Measurements from ENCODE around the gene VIT.

VIT gene

DNA sequence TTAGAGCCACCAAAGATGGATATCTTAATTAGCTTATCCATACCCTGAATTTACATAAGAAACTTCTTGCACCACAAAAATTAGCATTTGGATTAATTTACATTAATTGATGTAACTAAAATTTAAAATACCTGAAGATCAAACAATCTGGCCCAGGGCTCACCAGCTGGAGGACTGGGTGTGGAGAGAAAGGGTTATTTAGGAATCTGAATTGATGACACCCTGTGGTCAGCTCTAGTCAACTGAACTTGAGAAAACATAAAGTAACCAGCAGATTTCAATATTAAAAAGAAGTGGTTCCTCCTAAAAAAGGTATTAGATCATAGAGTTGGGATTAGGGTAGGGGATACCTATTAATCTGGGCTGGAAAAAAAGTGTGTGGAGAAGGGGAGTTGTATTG, 147.3 kb downstream of the VIT start:
- no peak overlapping the region for H3K27ac ChIP-seq
- TF ChIP-seq, protein P1, sequence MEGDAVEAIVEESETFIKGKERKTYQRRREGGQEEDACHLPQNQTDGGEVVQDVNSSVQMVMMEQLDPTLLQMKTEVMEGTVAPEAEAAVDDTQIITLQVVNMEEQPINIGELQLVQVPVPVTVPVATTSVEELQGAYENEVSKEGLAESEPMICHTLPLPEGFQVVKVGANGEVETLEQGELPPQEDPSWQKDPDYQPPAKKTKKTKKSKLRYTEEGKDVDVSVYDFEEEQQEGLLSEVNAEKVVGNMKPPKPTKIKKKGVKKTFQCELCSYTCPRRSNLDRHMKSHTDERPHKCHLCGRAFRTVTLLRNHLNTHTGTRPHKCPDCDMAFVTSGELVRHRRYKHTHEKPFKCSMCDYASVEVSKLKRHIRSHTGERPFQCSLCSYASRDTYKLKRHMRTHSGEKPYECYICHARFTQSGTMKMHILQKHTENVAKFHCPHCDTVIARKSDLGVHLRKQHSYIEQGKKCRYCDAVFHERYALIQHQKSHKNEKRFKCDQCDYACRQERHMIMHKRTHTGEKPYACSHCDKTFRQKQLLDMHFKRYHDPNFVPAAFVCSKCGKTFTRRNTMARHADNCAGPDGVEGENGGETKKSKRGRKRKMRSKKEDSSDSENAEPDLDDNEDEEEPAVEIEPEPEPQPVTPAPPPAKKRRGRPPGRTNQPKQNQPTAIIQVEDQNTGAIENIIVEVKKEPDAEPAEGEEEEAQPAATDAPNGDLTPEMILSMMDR (IDR thresholded peaks at IDR 0.05) = no peak
- no peak for TF ChIP-seq ZFX (IDR thresholded peaks at IDR 0.05; ENCODE audit: borderline replicate concordance)

DNA sequence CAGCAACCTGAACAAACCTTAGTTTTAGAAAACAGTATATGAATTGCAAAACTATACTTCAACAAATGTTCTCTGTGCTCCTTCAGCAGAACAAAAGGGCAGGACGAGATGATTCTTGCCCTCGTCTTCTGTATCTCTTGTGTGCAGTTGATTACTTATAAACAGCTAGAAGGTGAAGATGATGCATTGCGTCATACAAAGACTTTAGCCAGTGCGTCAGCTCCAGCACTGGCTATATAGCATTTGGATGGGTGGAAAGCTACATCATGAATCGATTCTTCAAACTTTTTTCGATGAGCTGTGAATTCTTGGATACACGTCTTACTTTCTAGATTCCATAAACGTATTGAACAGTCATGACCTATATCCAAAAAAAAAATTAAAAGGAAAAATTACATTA, 152.8 kb downstream of the VIT start:
- TF ChIP-seq, protein P1 (IDR thresholded peaks at IDR 0.05) = no peak
- TF ChIP-seq ZFX (IDR thresholded peaks at IDR 0.05; ENCODE audit: borderline replicate concordance) = no peak
- H3K27ac ChIP-seq = no peak overlapping the region

DNA sequence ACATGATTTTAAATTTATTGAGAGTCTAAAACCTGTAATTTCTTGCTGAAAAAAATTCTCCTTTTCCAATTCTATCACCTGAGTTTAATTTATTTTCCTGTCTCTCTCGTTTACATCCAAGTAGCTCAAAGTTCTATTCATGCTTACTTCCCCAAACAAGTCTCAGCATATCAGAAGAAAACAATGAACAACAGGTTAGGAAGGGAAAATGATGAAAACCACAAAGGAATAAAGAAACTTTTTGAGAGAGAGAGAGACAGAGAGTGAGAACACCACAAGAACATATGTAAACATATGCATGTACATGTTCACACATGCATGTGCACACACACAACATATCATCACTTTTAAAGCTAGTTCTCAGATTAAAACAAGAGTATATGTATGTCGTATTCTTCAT, 157.7 kb downstream of the VIT start:
- no peak overlapping the region for H3K27ac ChIP-seq
- TF ChIP-seq, protein P1 (IDR thresholded peaks at IDR 0.05) = no peak
- TF ChIP-seq ZFX (IDR thresholded peaks at IDR 0.05; ENCODE audit: borderline replicate concordance) = no peak

DNA sequence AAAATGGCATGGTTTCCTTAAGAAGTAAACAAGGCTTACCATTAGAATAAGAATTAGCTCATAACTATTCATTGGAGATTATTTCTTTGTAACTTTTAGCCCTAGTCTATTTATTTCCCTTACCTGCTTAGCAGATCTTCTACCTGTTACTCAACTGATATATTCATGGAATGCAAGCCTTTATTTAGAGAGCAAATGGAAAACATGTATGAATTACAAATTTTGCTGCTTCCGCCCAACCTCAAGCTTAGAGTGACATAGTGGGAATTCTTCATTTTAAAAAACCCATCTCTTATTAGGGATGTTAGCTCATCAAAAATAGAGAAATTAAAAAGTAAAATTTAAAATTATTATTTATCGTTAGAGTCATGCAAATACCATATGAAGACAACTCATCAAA, 158.9 kb downstream of the VIT start:
- TF ChIP-seq ZFX (IDR thresholded peaks at IDR 0.05; ENCODE audit: borderline replicate concordance) = no peak
- TF ChIP-seq, protein P1 (IDR thresholded peaks at IDR 0.05) = no peak
- H3K27ac ChIP-seq = no peak overlapping the region

DNA sequence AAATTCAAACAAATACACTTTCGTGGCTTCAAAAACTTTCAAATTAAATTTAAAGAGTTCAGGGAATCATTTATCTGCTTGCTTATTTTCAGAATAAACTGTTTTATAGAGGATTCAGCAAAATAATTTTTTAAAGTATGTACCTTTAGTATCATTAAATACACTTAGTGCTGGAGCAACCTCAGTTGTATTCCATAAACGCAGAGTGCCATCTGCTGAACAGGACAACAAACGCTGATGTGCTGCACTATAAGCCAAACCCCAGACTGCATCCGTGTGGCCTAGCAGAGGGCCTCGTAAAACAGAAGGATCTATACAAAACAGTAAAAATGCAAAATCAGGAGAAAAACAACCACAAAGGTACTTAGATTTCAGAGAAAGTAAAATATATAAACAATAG, 161.2 kb downstream of the VIT start:
- TF ChIP-seq ZFX (IDR thresholded peaks at IDR 0.05; ENCODE audit: borderline replicate concordance) = no peak
- TF ChIP-seq, protein P1 (IDR thresholded peaks at IDR 0.05) = 0 out of 2 replicates have a peak, but pooled peaks have one; percentile 10
- H3K27ac ChIP-seq = no peak overlapping the region

DNA sequence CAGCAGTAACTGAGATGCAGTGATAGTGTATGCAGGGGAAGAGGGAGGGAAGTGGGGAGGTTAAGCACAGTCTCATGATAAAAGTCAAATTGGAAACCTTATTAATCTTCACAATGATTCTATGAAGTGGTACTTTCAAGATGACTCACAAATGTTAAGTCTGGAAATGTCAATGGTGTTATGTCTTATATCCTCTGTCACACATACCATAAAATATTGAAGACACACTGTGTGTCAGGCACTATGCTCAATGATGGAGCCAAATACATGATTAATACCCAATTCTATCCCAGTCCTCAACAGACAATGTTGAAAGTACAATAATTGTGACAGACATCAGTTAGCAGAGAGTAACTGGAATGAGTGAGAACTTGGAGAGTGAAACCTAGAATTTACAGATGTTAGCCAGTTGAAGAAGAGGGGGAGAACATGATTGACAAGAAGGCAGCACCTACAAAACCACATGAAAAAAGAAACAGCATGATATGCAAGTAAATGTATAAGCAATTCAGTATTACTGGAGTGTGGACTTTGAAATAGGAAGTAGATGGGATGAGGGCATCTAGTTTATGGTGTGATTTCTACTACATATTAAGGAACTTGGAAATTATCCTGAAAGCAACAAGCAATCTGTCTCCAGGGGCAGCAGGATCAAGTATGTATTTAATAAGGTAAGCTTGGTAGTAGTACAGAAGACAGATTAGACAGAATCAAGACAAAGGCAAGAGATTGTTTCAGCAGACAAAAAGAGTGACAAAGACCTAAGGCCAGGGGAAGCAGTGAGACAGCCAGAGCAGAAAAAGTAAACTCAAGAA, 162.3 kb downstream of the VIT start:
- TF ChIP-seq, protein P1 (IDR thresholded peaks at IDR 0.05) = no peak
- TF ChIP-seq ZFX (IDR thresholded peaks at IDR 0.05; ENCODE audit: borderline replicate concordance) = no peak
- H3K27ac ChIP-seq = no peak overlapping the region

DNA sequence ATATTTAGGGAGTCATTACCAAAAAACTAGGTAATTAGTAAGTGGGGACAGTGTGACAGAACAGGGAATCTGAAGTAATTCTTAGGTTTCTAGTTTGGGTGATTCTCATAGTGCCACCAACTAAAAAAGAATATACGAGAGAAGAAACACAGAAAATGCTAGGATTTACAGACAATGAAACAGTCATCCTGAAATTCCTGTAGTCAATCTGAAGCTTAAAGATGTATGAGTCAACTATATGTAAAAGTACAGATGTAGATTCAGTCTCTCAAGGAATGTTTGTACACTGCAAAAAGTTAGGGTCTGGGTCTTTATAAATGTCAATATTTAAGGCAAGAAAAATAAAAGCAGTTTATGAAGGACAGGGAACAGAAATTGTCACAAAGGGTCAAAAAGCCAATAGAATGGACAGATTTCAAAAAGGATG, 162.9 kb downstream of the VIT start:
- H3K27ac ChIP-seq = no peak overlapping the region
- no peak for TF ChIP-seq ZFX (IDR thresholded peaks at IDR 0.05; ENCODE audit: borderline replicate concordance)
- TF ChIP-seq, protein P1 (IDR thresholded peaks at IDR 0.05) = no peak
